GM12878 (cell line): Measurements from ENCODE around the gene NUMBL. TPM values are rescaled to one million over a fixed set of nuclear protein-coding genes. Genes with fewer than 3 reads are reported as not detected.

Experiments
- CEBPB ChIP-seq, 2 experiments: fragments of 150-350 bp in 1 of 2; IDR thresholded peaks; 2 replicates each; pipeline ENCODE4 v1.6.1; 2012 to 2014; ENCODE audit warnings: low read depth in 2 of 2, low read length in 2 of 2, borderline replicate concordance in 1 of 2, inconsistent platforms in 1 of 2
- HSF1 ChIP-seq: fragments of 150-350 bp; IDR thresholded peaks from 2 replicates; pipeline ENCODE4 v1.6.1; 2014; ENCODE audit warnings: mild to moderate bottlenecking, low read depth, low read length
- MEF2A ChIP-seq: IDR thresholded peaks from 2 replicates; pipeline ENCODE4 v1.6.1; 2011; ENCODE audit warnings: low read depth, mild to moderate bottlenecking, low read length, moderate library complexity; ENCODE audit not compliant: insufficient read depth
- REST ChIP-seq: IDR thresholded peaks from 2 replicates; pipeline ENCODE4 v1.6.1; 2012; ENCODE audit warnings: mild to moderate bottlenecking, low read depth, low read length
- ZBTB4 ChIP-seq: fragments of 450-650 bp; formaldehyde crosslinking; IDR thresholded peaks from 2 replicates; pipeline ENCODE4 v1.4.0; 2022; ENCODE audit warnings: mild to moderate bottlenecking, moderate library complexity
- polyA plus RNA-seq, 11 experiments: library from polyadenylated mRNA; depleted of rRNA in 4 of 11; unstranded in 6 of 11; stranded (reverse) in 5 of 11; fragments of >200 nt; fragmentation: Nextera tagmentation in 4 of 11; fragmentation: Illumina TruSeq in 1 of 11; extraction: Ambion mirVana in 4 of 11; extraction: Trizol in 1 of 11; gene quantifications; 1 replicate in 1 of 11; 2 replicates in 10 of 11; pipeline versions ENCODE4 v1.2.1 to v1.2.3, GENCODE V29; 2011 to 2016; ENCODE audit warnings: inconsistent platforms in 2 of 11, missing spikeins in 2 of 11, low read depth in 1 of 11
- total RNA-seq, 4 experiments: library from RNA; depleted of rRNA in 3 of 4; stranded (reverse); fragments of >200 nt in 3 of 4; fragmentation: Illumina TruSeq in 1 of 4; extraction: Trizol in 1 of 4; gene quantifications; 2 replicates each; pipeline versions ENCODE4 v1.2.1 to v1.2.3, GENCODE V29; 2013 to 2021

NUMBL gene
- total and polyA plus RNA-seq, 10 of the 15 experiments (the other 5 are each of a cell fraction or from before 2014, with no cell fraction given) = 0.16 to 9.4 (median 1.9) TPM

GRCh38 chr19:40702337-40703012 lies 12.0 kb upstream of the NUMBL start (continued):
- TF ChIP-seq ZBTB4 (CRISPR knock-in tag) = no peak
- TF ChIP-seq REST = no peak
- TF ChIP-seq MEF2A = no peak
- TF ChIP-seq CEBPB (IDR thresholded peaks at IDR 0.05; ENCODE audit: borderline replicate concordance in 1 of 2, low read depth in 2 of 2, low read length in 2 of 2) = no peak
- no peak for TF ChIP-seq HSF1
